ENCODE data around the gene FOXK2. TPM values are rescaled to one million over a fixed set of nuclear protein-coding genes. Genes with fewer than 3 reads are reported as not detected.

The FOXK2 gene
- total RNA-seq, 3 donors from 2014 or later (not counting 1 experiment from before 2014, with no cell fraction given), result 42.5 to 50.0 (median 46.4) TPM

DNA sequence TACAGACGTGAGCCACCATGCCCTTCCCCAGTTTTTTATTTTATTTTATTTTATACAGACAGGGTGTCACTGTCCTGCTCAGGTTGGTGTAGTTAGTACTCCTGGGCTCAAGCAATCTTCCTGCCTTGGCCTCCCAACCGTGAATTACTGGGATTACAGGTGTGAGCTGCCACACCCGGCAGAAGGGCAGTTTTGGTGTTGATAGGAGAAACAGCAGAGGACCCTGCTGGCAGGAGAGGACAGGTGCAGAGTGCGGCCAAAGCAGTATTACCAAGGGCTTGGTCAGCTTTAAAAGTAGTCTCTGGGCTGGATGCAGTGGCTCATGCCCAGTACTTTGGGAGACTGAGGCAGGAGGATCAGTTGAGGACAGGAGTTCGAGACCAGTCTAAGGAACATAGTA is 22.9 kb downstream of the FOXK2 start:
- intact Hi-C loops (cut with micrococcal nuclease), result no loop called here
- H3K4me1 ChIP-seq (ENCODE audit: control insufficient read depth, insufficient read depth, low read length), result peaks cover 13% of the 10 kb centered on the region
- H3K36me3 ChIP-seq (ENCODE audit: control insufficient read depth, insufficient read depth, low read length), result no peaks in the 10 kb centered on the region
- H3K4me3 ChIP-seq (ENCODE audit: low read length), result no peak overlapping the region
- H3K27me3 ChIP-seq (ENCODE audit: control insufficient read depth, insufficient read depth, low read length), result no peaks in the 10 kb centered on the region
- Mint-ChIP-seq H3K4me3 (no peak overlapping the region), H3K4me1 (peaks cover 33 to 39% of the 10 kb centered on the region in 2 donors), H3K9me3 (no peaks in the 10 kb centered on the region), H3K36me3 (no peaks in the 10 kb centered on the region), H3K27me3 (ENCODE audit: low read depth in 2 of 2) (no peaks in the 10 kb centered on the region), H3K27ac (no peak overlapping the region)
- H3K9me3 ChIP-seq (ENCODE audit: control insufficient read depth, insufficient read depth, low read length), result no peaks in the 10 kb centered on the region
- 99% methylated on average over 5 of the region's 5 CpGs for WGBS (ENCODE audit: insufficient coverage)
- DNase-seq (no peak), ATAC-seq (no peak)
- TF ChIP-seq CTCF (IDR thresholded peaks at IDR 0.05), result no peak
- H3K27ac ChIP-seq (ENCODE audit: low read length), result no peak overlapping the region

- TF ChIP-seq CTCF (IDR thresholded peaks at IDR 0.05), result no peak
- Mint-ChIP-seq H3K27me3 (ENCODE audit: low read depth in 2 of 2) (no peaks in the 10 kb centered on the region), H3K27ac (peak overlapping the region in 1 of 2 donors; percentile 2), H3K4me1 (peaks cover 44 to 47% of the 10 kb centered on the region in 2 donors), H3K4me3 (no peak overlapping the region), H3K9me3 (no peaks in the 10 kb centered on the region), H3K36me3 (no peaks in the 10 kb centered on the region)
- H3K27me3 ChIP-seq (ENCODE audit: control insufficient read depth, insufficient read depth, low read length), result no peaks in the 10 kb centered on the region
- ATAC-seq (no peak), DNase-seq (no peak)
- H3K4me3 ChIP-seq (ENCODE audit: low read length), result no peak overlapping the region
- H3K9me3 ChIP-seq (ENCODE audit: control insufficient read depth, insufficient read depth, low read length), result no peaks in the 10 kb centered on the region
- no peak overlapping the region for H3K27ac ChIP-seq (ENCODE audit: low read length)
- H3K36me3 ChIP-seq (ENCODE audit: control insufficient read depth, insufficient read depth, low read length), result no peaks in the 10 kb centered on the region
- WGBS (ENCODE audit: insufficient coverage), result 93% methylated on average over 16 of the region's 16 CpGs
- intact Hi-C loops (cut with micrococcal nuclease), result no loop called here
- H3K4me1 ChIP-seq (ENCODE audit: control insufficient read depth, insufficient read depth, low read length), result peaks cover 19% of the 10 kb centered on the region
These were observed 25.0 kb downstream of the FOXK2 start for GRCh38 chr17:82544431-82545070.

DNA sequence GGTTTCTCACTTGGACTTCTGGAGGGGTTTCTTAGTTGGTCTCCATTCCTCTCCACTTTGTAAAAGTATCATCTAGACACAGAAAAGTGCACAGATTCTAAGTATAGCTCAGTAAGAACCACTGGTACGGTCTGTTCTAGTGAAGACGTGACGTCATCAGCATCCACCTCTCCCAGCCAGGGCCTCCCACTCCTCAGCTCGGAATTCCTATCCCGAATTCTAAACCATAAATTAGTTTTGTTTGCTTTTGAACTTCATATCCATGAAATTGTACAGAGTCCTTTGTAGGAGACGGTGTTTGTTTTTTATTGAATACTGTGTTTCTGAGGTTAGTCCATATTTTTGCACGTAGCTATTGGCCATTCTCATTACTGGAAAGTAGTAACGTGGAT is 25.5 kb downstream of the FOXK2 start:
- no peak for ATAC-seq
- Mint-ChIP-seq H3K27ac (peak overlapping the region in 1 of 2 donors; percentile 2), H3K36me3 (no peaks in the 10 kb centered on the region), H3K4me1 (peaks cover 47 to 49% of the 10 kb centered on the region in 2 donors), H3K4me3 (no peak overlapping the region), H3K27me3 (ENCODE audit: low read depth in 2 of 2) (no peaks in the 10 kb centered on the region), H3K9me3 (no peaks in the 10 kb centered on the region)
- Histone ChIP-seq H3K4me3 (ENCODE audit: low read length) (no peak overlapping the region), H3K27ac (ENCODE audit: low read length) (no peak overlapping the region), H3K27me3 (ENCODE audit: control insufficient read depth, insufficient read depth, low read length) (no peaks in the 10 kb centered on the region), H3K9me3 (ENCODE audit: control insufficient read depth, insufficient read depth, low read length) (no peaks in the 10 kb centered on the region), H3K36me3 (ENCODE audit: control insufficient read depth, insufficient read depth, low read length) (no peaks in the 10 kb centered on the region), H3K4me1 (ENCODE audit: control insufficient read depth, insufficient read depth, low read length) (peaks cover 25% of the 10 kb centered on the region)
- no peak for DNase-seq
- intact Hi-C loops (cut with micrococcal nuclease), result no loop called here
- TF ChIP-seq CTCF (IDR thresholded peaks at IDR 0.05), result no peak
- WGBS (ENCODE audit: insufficient coverage), result 98% methylated on average over 8 of the region's 8 CpGs

GRCh38 chr17:82547981-82548380 is 28.4 kb downstream of the FOXK2 start:
- TF ChIP-seq CTCF (IDR thresholded peaks at IDR 0.05), result no peak
- Mint-ChIP-seq H3K4me3 (no peak overlapping the region), H3K27ac (peak overlapping the region; percentile 79 to 80), H3K36me3 (no peaks in the 10 kb centered on the region), H3K9me3 (no peaks in the 10 kb centered on the region), H3K4me1 (peaks cover 48 to 55% of the 10 kb centered on the region in 2 donors), H3K27me3 (ENCODE audit: low read depth in 2 of 2) (no peaks in the 10 kb centered on the region)
- DNase-seq, result no peak
- no peaks in the 10 kb centered on the region for H3K27me3 ChIP-seq (ENCODE audit: control insufficient read depth, insufficient read depth, low read length)
- no peak for ATAC-seq
- H3K27ac ChIP-seq (ENCODE audit: low read length), result no peak overlapping the region
- H3K4me1 ChIP-seq (ENCODE audit: control insufficient read depth, insufficient read depth, low read length), result peaks cover 34% of the 10 kb centered on the region
- no peaks in the 10 kb centered on the region for H3K9me3 ChIP-seq (ENCODE audit: control insufficient read depth, insufficient read depth, low read length)
- no peak overlapping the region for H3K4me3 ChIP-seq (ENCODE audit: low read length)
- H3K36me3 ChIP-seq (ENCODE audit: control insufficient read depth, insufficient read depth, low read length), result no peaks in the 10 kb centered on the region
- intact Hi-C loops (cut with micrococcal nuclease), result no loop called here
- WGBS (ENCODE audit: insufficient coverage), result 96% methylated on average over 4 of the region's 4 CpGs

All from natural killer cell (primary cell).